GM18507 (cell line): ENCODE measurements around the gene U2AF2.

Experiments used
- DNase-seq: peaks from one replicate; pipeline ENCODE4 v3.0.0; 2011; ENCODE audit warnings: low read depth; ENCODE audit not compliant: insufficient read length; ENCODE audit errors: extremely low spot score
- FAIRE-seq: peaks from 2 replicates; lab custom pipeline; 2011; peaks lifted over from hg19 to GRCh38; lab: Jason Lieb, UNC

Gene U2AF2

GRCh38 chr19:55684946-55685681 is 30.3 kb downstream of the U2AF2 start:
- no peak for FAIRE-seq
- no peak for DNase-seq

- DNase-seq (no peak), FAIRE-seq (no peak)
Observed at GRCh38 chr19:55685776-55686175, 30.9 kb downstream of the U2AF2 start.

GRCh38 chr19:55686311-55687050 is 31.6 kb downstream of the U2AF2 start:
- no peak for DNase-seq
- no peak for FAIRE-seq

- DNase-seq (no peak), FAIRE-seq (no peak)
Observed at GRCh38 chr19:55687281-55688201, 32.7 kb downstream of the U2AF2 start.

- FAIRE-seq (no peak), DNase-seq (no peak)
Observed at GRCh38 chr19:55688422-55689218, 33.8 kb downstream of the U2AF2 start.

- no peak for FAIRE-seq
- DNase-seq = no peak
Observed at GRCh38 chr19:55689411-55690108, 34.7 kb downstream of the U2AF2 start.

- no peak for FAIRE-seq
- DNase-seq = no peak
Observed at GRCh38 chr19:55690109-55690768, 35.4 kb downstream of the U2AF2 start.

- FAIRE-seq (no peak), DNase-seq (no peak)
Observed at GRCh38 chr19:55690769-55691545, 36.1 kb downstream of the U2AF2 start.

GRCh38 chr19:55691561-55692481 is 37.0 kb downstream of the U2AF2 start:
- DNase-seq = no peak
- no peak for FAIRE-seq

- FAIRE-seq (no peak), DNase-seq (no peak)
Observed at GRCh38 chr19:55692681-55693081, 37.8 kb downstream of the U2AF2 start.

GRCh38 chr19:55693336-55693974 is 38.6 kb downstream of the U2AF2 start:
- FAIRE-seq (no peak), DNase-seq (no peak)

- FAIRE-seq = no peak
- no peak for DNase-seq
Observed at GRCh38 chr19:55694241-55694655, 39.4 kb downstream of the U2AF2 start.

- DNase-seq (no peak), FAIRE-seq (no peak)
Observed at GRCh38 chr19:55694656-55695491, 40.0 kb downstream of the U2AF2 start.

- DNase-seq = no peak
- no peak for FAIRE-seq
Observed at GRCh38 chr19:55695511-55696290, 40.9 kb downstream of the U2AF2 start.
